ENCODE results near the gene PCAT7.
"Not testable (repeated sequence)": the region's sequence is repeated elsewhere in the genome, so short reads cannot be mapped to it uniquely, and the experiment has no call there.

- TF ChIP-seq, protein P1, sequence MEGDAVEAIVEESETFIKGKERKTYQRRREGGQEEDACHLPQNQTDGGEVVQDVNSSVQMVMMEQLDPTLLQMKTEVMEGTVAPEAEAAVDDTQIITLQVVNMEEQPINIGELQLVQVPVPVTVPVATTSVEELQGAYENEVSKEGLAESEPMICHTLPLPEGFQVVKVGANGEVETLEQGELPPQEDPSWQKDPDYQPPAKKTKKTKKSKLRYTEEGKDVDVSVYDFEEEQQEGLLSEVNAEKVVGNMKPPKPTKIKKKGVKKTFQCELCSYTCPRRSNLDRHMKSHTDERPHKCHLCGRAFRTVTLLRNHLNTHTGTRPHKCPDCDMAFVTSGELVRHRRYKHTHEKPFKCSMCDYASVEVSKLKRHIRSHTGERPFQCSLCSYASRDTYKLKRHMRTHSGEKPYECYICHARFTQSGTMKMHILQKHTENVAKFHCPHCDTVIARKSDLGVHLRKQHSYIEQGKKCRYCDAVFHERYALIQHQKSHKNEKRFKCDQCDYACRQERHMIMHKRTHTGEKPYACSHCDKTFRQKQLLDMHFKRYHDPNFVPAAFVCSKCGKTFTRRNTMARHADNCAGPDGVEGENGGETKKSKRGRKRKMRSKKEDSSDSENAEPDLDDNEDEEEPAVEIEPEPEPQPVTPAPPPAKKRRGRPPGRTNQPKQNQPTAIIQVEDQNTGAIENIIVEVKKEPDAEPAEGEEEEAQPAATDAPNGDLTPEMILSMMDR (IDR thresholded peaks at IDR 0.05; ENCODE audit: extremely low read depth in 1 of 2, insufficient read depth in 1 of 2, low read depth in 1 of 2, low read length in 2 of 2) = not testable (repeated sequence)
- not testable (repeated sequence) for TF ChIP-seq JUN (IDR thresholded peaks at IDR 0.05; ENCODE audit: borderline replicate concordance, insufficient read depth, insufficient read length, low read depth); POLR2A (IDR thresholded peaks at IDR 0.05; ENCODE audit: low read depth, low read length); POLR2AphosphoS5 (IDR thresholded peaks at IDR 0.05; ENCODE audit: insufficient read depth, low read depth, low read length)
These were observed 48.5 kb upstream of the PCAT7 start for GRCh38 chr9:94506370-94506769.
